G401 (cell line): ENCODE results near the gene EXD3. TPM values are rescaled to one million over a fixed set of nuclear protein-coding genes. Genes with fewer than 3 reads are reported as not detected.

Experiments
- DNase-seq: peaks from one replicate; pipeline ENCODE4 v3.0.0-alpha.2; 2015; ENCODE audit warnings: low spot score
- in situ Hi-C: cut with HindIII; loops from 2 replicates; pipeline ENCODE4 v1.10.0; 2016; ENCODE audit warnings: low sequenced_read_pairs, mixed read lengths
- total RNA-seq: library from RNA; depleted of rRNA; stranded (reverse); fragments of >200 nt; shearing (Covaris generic); gene quantifications from 2 replicates; pipeline ENCODE4 v1.2.3, GENCODE V29; 2014

The EXD3 gene
- total RNA-seq, 1 experiment from 2014 or later: 4.8 TPM

DNA sequence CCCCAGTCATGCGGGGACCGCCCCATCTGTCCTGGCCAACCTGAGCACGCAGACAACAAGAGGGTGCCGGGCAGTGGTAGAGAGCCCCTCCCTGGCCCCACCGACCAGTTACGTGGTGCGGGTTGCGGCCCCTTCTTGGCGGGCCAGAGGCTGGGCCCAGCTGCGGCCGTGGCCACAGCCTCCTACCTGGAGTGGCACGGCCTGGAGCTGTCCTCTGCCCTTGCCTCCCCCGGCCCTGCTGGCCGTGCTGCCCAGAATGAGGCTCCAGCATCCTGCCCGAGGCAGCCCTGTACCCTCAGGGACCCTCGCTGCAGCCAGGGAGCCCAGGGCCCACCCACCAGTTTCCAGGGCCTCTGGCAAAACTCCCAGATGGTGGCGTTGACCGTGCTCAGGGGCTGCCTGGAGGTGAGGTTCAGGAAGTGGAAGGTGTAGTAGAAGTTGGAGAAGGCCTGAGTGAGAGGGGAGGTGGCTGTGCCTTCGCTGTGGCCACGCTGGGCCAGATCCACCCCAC lies 12.5 kb upstream of the EXD3 start:
- in situ Hi-C loops: no loop called here
- DNase-seq: no peak

DNA sequence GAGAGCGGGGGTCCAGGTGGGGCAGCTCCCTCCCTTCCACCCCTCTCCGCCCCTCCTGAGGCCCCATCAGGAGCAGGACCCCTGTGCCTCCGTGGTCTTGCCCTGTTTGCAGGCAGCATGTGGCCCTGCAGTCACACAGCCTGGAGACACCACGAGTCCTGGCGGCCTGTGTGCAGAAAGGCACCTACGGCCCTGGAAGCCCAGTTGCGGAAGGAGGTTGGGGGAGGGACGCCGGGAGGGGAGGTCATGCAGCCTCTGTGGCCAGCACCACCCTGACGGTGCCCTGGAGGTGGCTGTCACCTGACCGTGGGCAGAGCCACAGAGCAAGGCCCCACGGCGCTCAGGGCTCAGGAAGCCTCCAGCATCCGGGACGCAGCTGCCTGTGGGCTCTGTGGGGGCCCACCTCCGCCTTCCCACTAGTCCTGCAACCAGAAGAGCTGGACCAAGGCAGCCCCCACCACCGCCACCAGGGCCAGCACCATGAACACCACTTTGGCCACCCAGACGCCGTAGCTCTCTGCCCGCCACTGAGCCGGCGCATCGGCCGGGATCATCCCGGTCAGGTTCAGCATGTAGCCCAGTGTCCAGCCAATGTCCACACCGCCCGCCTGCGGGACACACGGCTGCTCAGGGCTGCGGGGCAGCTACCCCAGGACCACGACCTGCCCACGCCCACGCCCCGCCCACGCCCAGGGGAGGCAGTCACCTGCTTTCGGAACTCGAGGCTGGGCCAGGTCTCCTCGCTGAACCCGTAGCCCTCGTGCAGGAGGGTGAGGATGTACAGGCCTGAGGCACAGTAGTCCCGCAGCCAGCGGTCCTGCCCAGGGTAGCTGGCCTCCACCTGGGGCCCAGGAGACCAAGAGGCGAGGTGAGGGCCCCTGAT lies 11.8 kb upstream of the EXD3 start:
- no peak for DNase-seq
- in situ Hi-C loops: no loop called here

DNA sequence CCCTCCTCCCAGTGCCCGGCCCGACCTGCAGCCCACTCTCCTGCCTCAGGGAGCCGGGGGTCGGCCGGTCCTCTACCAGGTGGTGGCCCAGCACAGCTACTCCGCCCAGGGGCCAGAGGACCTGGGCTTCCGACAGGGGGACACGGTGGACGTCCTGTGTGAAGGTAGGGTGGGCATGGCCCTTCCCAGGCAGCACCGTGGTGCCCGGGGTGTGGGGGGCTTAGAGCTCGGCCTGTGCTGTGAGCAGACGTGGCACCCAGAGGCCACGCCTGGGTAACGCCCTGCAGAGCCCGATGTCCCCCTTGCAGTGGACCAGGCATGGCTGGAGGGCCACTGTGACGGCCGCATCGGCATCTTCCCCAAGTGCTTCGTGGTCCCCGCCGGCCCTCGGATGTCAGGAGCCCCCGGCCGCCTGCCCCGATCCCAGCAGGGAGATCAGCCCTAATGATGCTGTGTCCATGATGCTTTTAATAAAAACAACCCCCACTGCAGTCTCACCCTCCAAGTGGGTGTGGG lies 11.0 kb upstream of the EXD3 start:
- no peak for DNase-seq

DNA sequence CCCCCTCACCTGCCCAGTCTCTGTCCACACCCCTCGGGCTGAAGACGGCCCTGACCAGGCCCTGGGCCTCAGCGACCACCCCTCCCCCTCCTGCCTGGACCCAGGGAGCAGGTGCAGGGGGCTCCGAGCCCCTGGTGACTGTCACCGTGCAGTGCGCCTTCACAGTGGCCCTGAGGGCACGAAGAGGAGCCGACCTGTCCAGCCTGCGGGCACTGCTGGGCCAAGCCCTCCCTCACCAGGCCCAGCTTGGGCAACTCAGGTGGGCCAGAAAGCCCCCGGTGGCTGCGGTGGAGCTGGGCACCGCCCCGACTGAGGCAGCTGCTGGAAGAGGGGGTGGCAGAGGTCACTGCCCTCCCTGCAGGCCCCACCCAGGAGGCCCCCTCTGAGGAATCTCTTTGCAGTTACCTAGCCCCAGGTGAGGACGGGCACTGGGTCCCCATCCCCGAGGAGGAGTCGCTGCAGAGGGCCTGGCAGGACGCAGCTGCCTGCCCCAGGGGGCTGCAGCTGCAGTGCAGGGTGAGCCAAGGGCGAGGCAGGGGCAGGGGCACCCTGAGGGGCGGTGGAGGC lies 10.5 kb upstream of the EXD3 start:
- in situ Hi-C loops: no loop called here
- DNase-seq: no peak

More for the DNA sequence above, 11.0 kb upstream of the EXD3 start:
- in situ Hi-C loops: no loop called here

DNA sequence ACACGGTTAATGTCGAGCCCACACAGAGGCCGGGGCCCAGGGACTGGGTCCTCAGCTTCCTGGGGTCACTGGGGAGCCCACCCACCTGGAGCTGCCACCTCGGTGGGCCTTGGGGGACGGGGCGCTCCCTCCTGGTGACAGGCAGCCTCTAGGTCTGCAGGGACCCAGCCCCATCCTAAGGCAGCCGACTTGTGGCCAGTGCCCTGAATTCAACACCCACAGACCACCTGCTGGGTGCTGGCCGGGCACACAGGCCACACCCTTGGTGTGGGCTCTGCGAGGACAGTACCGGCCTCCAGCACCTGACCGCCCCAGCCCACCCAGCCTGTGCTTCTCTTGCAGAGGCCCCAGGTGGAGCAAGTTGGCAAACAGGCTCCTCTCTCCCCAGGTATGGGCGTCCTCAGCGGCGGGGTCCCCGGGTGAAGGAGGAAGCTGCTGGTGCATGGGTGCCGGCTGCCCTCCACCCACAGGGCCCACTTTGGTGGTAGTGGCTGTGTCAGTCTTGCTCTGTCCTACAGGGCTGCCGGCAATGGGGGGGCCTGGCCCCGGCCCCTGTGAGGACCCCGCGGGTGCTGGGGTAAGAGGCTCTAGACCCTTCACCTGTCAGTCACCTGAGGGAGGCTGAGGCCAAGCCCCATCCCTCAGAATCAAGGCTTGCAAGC lies 9.9 kb upstream of the EXD3 start:
- in situ Hi-C loops: no loop called here
- no peak for DNase-seq

DNA sequence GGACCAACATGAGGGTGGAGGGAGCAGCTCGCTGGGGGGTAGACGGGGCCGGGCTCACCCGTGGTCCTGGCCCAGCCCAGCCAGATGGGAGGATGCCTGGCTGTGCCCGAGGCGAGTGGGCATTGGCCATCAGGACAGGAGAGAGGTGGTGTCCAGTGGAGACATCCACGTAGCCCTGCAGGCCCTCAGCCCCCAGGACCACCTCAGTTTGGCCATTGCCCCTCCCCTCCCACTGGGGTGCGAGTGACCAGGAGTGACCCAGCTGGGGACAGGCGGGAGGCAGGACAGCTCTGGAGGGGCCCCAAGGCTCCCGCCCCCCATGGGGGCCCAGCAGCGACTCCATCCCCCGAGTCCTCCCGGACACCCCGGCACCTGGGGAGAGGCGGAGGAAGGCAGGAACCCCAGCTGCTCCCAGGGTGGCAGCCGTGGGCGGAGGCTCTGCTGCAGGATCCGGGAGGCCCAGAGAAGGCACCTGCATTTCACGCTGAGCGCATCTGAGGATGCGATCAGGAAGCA lies 8.5 kb upstream of the EXD3 start:
- DNase-seq: no peak
- in situ Hi-C loops: no loop called here

DNA sequence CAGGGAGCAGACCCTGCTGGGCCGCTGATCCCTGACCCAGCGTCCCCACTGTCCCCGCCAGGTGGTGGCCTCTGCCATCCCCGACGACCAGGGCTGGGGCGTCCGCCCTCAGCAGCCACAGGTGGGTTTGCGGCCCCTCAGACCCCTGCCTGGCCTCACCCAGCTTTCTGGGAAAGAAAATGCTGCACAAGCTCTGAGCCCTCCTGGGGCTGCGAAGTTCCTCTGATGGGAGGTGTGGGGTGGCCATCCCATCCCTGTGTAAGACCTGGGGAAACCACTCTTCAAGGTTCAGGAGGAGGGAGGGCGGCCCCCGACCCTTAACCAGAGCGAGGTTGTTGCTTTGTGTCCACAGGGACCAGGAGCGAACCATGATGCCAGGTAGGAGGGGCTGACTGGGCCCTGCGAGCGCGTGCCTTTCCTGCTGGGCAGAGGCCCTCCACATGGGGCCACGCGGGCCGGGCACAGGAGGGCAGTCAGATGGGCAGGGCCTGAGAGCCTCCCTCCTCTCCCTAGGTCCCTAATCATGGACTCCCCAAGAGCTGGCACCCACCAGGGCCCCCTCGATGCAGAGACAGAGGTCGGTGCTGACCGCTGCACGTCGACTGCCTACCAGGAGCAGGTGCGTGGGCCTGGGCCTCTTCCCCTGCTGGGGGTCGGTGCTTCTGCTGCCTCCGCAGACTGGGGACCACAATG lies 7.9 kb upstream of the EXD3 start:
- DNase-seq: no peak
- in situ Hi-C loops: no loop called here

DNA sequence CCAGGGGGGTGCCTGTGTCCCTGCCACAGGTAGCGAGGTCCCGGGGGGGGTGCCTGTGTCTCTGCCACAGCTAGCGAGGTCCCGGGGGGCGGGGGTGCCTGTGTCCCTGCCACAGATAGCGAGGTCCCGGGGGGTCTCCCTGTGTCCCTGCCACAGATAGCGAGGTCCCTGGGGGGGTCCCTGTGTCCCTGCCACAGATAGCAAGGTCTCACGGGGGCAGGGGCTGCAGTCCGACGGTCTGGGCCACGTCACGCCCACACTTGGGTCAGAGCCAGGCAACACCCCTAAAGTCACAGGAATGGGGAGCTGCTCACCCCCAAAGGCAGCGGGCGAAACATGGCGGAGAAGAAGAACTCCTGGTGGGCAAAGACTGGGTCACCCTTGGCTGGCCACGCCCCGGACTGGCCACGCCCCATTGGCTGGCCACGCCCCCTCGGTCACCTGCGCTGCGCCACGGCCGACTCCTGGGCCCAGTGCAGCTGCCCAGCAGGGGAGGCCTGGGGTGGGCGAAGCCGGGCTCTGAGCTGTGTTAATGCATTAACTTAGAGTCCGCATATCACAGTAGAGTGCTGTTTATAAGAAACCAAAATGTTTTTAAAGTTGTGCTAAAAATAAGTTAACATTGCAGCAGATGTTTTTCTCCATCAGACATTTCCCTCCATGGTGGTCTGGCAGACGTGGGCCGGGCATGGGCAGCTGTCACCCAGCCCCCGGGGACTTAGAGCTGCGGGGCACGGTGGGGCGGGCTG lies 7.2 kb upstream of the EXD3 start:
- no peak for DNase-seq
- in situ Hi-C loops: no loop called here

DNA sequence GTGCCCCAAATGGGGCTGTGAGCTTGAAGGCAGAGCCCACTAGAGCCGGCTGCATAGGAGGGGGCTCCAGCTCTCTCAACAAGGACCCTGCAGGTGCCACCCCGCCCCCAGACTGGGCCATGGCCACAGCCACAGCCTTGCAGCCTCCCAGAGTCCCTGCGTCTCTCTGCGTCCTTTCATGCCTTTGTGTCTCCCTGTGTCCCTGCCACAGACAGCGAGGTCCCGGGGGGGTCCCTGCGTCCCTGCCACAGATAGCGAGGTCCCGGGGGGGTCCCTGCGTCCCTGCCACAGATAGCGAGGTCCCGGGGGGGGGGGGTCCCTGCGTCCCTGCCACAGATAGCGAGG lies 6.6 kb upstream of the EXD3 start:
- in situ Hi-C loops: no loop called here
- no peak for DNase-seq

DNA sequence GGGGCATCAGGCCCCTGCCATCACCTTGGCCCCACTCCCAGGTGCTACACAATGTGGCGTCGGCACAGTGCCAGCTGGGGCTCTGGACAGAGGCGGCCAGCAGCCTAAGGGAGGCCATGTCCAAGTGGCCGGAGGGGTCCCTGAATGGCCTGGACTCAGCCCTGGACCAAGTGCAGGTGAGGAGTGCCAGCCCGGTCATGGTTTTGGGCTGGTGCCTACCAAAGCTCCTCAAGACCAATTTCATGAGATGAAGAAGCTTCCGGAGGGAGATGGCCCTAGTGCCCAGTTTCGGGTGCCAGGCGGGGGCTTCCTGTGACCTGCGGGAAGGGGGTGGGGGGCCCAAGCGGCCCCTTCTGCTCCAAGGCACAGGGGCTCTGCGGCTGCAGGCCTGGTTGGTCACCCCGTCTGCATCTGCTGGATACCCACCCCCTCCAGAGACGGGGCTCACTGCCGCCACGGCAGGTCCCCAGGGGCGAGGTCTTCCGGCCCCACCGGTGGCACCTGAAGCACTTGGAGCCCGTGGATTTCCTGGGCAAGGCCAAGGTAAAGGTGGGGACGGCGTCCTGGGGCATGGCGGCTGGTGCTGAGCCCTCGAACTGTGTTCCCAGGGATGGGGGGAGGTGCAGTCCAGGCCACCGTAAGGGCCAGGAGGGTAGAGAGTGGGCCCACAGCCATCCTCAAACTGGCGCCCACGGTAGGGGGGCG lies 6.0 kb upstream of the EXD3 start:
- no peak for DNase-seq
- in situ Hi-C loops: no loop called here

DNA sequence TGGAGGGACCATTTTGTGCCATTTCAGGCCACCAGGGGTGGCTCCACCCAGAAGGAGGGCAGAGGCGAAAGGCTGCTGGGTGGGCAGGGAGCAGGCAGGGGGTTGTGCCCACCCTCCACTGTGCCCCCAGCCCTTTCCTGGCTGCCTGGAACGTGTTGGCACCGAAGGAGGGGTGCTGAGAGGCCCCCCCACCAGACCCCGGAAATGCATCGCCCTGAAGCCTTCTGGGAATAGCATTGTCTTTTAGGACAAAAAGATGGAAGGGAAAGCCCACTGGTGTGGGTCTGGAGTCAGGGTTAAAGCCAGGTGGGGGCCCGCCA lies 5.3 kb upstream of the EXD3 start:
- no peak for DNase-seq
- in situ Hi-C loops: no loop called here

DNA sequence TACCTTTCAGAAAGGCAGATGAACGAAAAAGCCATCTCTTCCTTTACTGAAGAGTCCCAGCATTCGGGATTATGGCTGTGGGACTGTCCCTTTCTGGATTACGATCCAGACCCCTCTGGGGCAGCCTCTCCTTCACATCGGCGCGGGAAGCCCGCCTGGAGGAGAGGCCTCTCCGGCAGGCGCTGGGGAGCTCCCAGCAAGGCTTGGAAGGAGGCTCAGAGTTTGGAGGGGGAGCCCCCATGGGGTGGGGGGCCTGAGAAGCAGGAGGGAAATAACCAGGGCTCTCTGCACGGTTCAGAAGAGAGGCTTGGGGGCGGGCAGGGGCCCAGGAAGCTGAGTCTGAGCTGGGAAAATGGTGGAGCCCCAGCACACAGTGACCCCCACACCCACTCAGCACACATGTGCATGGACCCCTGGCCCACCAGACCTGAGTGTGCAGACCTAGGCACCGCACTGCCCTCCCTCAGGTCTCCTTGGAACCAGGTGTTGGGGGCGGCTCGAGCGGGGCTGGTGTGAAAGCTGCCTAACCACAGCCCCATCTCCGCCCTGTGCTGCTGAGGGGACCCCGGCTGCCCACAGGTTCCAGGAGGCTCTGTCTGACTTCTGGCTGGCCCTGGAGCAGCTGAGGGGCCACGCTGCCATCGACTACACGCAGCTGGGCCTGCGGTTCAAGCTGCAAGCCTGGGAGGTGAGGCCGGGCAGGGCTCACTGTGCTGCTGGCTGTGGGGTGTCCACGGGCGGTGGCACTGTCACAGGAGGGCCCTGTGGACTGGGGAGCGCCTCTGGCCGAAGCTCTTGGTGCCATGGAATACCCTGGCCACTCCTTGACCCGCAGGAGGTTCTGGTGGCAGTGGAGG lies 4.7 kb upstream of the EXD3 start:
- DNase-seq: no peak
- in situ Hi-C loops: no loop called here

DNA sequence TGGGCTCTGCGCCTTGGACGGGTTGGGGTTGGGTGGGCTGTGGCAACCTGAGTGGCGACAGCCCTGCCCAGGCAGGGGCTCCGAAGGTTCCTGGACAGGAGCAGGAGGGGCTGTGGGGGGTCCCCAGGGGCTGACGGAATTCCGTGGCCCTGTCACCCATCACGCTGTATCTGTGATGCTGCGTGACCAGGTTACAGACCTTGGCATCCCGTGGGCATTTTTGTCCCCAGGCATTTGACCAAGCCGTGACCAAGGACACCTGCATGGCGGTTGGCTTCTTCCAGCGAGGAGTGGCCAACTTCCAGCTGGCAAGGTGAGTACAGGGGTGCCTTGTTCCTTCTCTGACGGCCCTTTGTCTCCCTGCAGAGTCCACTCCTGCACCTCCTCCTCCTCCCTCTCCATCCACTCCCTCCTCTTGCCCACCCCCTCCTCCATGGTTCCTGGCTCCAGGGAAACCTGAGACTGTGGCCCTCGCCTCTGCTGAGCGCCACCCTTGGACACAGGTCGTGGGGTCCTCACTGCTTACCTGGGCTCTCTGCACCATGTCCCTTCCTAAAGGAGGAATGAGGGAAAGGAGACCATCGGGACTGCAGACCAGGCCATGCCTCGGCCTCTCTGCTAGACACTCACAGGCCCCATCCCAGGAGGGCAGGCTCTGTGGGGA lies 3.2 kb upstream of the EXD3 start:
- DNase-seq: no peak

DNA sequence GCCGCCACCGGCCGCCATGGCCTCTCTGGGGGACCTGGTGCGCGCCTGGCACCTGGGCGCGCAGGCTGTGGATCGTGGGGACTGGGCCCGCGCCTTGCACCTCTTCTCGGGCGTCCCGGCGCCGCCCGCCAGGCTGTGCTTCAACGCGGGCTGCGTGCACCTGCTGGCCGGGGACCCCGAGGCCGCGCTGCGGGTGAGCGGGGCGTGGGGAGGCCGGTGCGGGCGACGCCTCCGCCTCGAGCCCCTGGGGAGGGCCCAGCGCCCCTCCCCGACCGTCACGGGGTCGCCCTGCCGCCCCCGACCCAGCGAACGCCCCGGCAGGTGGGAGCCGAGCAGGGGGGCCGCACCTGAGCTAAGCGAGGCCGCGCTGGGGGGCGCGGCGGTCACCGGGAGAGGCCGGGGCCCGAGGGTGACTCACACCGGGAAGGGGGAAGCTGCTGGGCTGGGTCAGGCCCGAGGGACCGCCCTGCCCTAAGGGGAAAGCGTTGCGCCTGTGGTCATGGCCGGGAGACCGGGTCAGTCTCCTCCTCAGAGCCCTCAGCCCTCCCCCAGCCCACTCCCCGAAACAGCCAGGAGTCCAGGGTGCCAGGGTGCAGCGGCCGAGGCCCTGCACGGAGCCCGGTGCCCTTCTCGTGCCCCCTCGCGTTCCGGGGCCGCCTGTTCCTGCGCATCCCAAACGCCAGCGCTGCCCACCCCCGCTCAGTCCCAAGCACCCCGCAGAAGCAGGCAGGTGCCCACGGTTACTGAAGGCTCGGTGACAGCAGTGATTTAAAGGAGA lies 741 bp upstream of the EXD3 start:
- in situ Hi-C loops: no loop called here
- DNase-seq: no peak

More for the DNA sequence above, 3.2 kb upstream of the EXD3 start:
- in situ Hi-C loops: no loop called here

DNA sequence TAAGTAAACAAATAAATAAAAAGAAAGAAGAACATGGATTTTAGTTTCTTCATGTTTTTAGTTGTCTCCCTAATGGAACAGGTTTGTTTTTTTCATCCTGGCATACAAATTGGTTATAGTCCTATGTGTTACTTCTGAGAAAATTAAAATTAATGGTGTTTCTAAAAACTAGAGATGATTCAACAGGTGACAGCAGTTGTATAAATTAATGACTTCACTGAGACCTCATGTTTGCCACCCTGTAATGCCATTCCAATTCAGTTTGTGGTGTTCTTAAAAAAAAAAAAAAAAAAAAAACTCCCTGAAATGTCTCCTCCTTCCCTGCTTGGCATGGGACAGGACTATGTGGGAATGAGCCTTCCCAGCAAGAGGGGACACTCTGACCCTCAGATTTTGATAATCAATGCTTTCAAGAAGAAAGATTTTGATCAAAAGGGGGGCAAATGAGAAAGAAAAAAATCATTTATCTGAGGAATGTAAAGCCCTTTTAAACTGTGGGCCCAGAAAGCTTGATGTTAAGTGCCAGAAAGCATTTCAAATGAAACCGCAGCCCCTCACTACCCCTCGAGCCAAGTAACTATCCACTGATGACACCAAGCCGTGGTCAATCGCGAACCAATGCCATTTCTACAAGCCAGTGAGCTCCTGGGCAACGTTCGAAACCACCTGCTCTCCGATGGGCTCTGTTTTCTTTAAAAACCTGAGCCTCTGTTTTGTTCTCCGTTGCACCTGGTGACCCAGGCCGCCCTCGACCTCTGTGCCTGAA lies 941 bp downstream of the EXD3 start:
- no peak for DNase-seq

More for the DNA sequence above, 941 bp downstream of the EXD3 start:
- in situ Hi-C loops: no loop called here
